Prostate gland (tissue), 2 donors: ENCODE data around the gene MYCBPAP. TPM values are rescaled to one million over a fixed set of nuclear protein-coding genes. Genes with fewer than 3 reads are reported as not detected.

Source experiments
- DNase-seq: peaks from one replicate; pipeline ENCODE4 v3.0.0-alpha.2; 2019; ENCODE audit warnings: low spot score
- H3K27ac ChIP-seq, 2 donors: fragments of 200-600 bp; sonication (generic); 2 replicates each; pipeline ENCODE4 v1.5.1; 2017 to 2019
- H3K27me3 ChIP-seq: fragments of 200-600 bp; sonication (generic); replicated peaks from 2 replicates; pipeline ENCODE4 v1.5.1; 2019; ENCODE audit not compliant: insufficient read depth
- H3K36me3 ChIP-seq, 2 donors: fragments of 200-600 bp; sonication (generic); 1 replicate in 1 of 2; 2 replicates in 1 of 2; pipeline versions ENCODE4 v1.5.1 to v1.8.1; 2017 to 2019
- H3K4me1 ChIP-seq: fragments of 200-600 bp; sonication (generic); replicated peaks from 2 replicates; pipeline ENCODE4 v1.5.1; 2019
- H3K4me3 ChIP-seq, 2 donors: fragments of 200-600 bp; sonication (generic); 2 replicates each; pipeline ENCODE4 v1.5.1; 2017 to 2019
- H3K9me3 ChIP-seq: fragments of 200-600 bp; sonication (generic); 2 replicates; pipeline ENCODE4 v1.5.1; 2017
- CTCF ChIP-seq, 4 experiments: fragments of 200-600 bp in 2 of 4; fragments of 450-650 bp in 2 of 4; sonication (generic) in 2 of 4; IDR thresholded peaks; 1 replicate in 3 of 4; 2 replicates in 1 of 4; pipeline ENCODE4 v1.5.1; 2016 to 2019; ENCODE audit warnings: antibody characterized with exemption in 4 of 4, mild to moderate bottlenecking in 2 of 4, moderate library complexity in 2 of 4
- POLR2A ChIP-seq: fragments of 450-650 bp; IDR thresholded peaks from one replicate; pipeline ENCODE4 v1.6.1; 2016; ENCODE audit warnings: antibody characterized with exemption, mild to moderate bottlenecking
- POLR2AphosphoS5 ChIP-seq: sonication (generic); formaldehyde crosslinking; IDR thresholded peaks from one replicate; pipeline ENCODE4 v1.6.1; 2017; ENCODE audit warnings: antibody characterized with exemption
- WGBS: methylation state at CpG from one replicate; pipeline ENCODE4 v1.1.5; 2018; 5-methylcytosine and 5-hydroxymethylcytosine counted together
- intact Hi-C: fragments of 100-400 bp; cut with DNase I; formaldehyde crosslinking; loops from one replicate; pipeline ENCODE4 v1.14.2; 2022
- total RNA-seq, 2 donors: library from RNA; depleted of rRNA; stranded (reverse); fragments of >200 nt; gene quantifications; one replicate each; pipeline ENCODE4 v1.1.0, GENCODE V29; 2016

Gene MYCBPAP
- total RNA-seq, 2 donors from 2014 or later: 0.14 to 12.6 TPM

DNA sequence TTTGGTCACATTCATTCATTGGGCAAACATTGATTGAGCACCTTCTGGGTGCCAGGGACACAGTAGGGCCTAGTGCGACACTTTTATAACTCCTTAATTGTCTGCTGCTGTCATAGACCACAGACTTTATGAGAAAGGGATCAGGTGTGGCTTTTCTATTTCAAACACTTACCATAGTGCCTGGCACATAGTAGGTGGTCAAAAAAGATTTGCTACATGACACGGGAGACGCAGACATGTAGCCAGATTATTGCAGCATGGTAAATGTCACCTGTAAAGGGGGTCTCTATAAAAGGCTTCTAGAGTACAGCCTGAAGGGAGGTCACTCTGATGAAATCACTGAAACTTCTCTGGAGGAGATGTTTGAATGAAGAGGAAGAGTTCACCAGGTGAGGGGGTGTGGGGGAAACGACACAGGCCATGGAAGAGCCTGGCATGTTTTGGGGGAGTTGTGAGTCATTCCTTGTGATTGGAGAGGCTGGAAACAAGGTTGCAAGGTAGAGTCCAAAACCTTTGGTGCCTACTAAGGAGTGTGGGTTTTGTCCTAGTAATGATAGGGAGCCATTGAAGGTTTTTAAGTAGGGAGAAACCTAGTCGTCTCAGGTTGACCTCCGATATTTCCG, 28.0 kb upstream of the MYCBPAP start:
- intact Hi-C loops: loop anchor here (5.0 kb wide), 2 partner anchors 207 to 362 kb away; no protein-coding TSS in a partner anchor
- Histone ChIP-seq H3K27ac (peak overlapping the region; percentile 80 to 82), H3K9me3 (no peaks in the 10 kb centered on the region), H3K36me3 (peaks cover 0 to 6% of the 10 kb centered on the region in 2 donors), H3K4me1 (peaks cover 6% of the 10 kb centered on the region), H3K27me3 (no peaks in the 10 kb centered on the region), H3K4me3 (no peak overlapping the region)
- DNase-seq: no peak
- WGBS: 83% methylated on average over 7 of the region's 7 CpGs
- TF ChIP-seq POLR2AphosphoS5 (no peak), CTCF (IDR thresholded peaks at IDR 0.05) (no peak), POLR2A (no peak)

- H3K27ac ChIP-seq: no peak overlapping the region
Measured at GRCh38 chr17:50480854-50481490, 27.3 kb upstream of the MYCBPAP start.

GRCh38 chr17:50481648-50482047, 26.6 kb upstream of the MYCBPAP start:
- H3K4me3 ChIP-seq: no peak overlapping the region

More at GRCh38 chr17:50480854-50481490, 27.3 kb upstream of the MYCBPAP start:
- WGBS: 88% methylated on average over 2 of the region's 2 CpGs
- no peak for DNase-seq
- H3K9me3 ChIP-seq: no peaks in the 10 kb centered on the region
- peaks cover 0 to 8% of the 10 kb centered on the region in 2 donors for H3K36me3 ChIP-seq
- H3K27me3 ChIP-seq: no peaks in the 10 kb centered on the region
- intact Hi-C loops: loop anchor here (5.0 kb wide), 2 partner anchors 206 to 361 kb away; no protein-coding TSS in a partner anchor
- H3K4me3 ChIP-seq: no peak overlapping the region
- TF ChIP-seq CTCF (IDR thresholded peaks at IDR 0.05) (no peak), POLR2AphosphoS5 (no peak), POLR2A (no peak)
- H3K4me1 ChIP-seq: peaks cover 6% of the 10 kb centered on the region

DNA sequence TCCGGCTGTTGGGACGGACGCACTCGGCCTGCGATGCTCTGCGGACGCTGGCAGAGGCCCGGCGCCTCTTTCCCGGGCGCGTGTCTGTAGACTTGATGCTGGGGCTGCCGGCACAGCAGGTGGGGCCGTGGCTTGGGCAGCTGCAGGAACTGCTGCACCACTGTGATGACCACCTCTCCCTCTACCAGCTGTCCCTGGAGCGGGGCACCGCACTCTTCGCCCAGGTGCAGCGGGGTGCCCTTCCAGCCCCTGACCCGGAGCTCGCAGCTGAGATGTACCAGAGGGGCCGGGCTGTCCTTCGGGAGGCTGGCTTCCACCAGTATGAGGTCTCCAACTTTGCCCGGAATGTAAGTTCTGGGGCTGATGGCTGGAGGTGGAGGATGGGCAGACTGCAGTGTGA, 26.1 kb upstream of the MYCBPAP start:
- H3K27ac ChIP-seq: peak overlapping the region; percentile 70 to 76
- no peak for TF ChIP-seq POLR2AphosphoS5
- no peak for TF ChIP-seq POLR2A
- TF ChIP-seq CTCF (IDR thresholded peaks at IDR 0.05): no peak
- intact Hi-C loops: loop anchor here (1.0 to 5.0 kb wide), 3 partner anchors 60 to 360 kb away; no protein-coding TSS in a partner anchor
- no peaks in the 10 kb centered on the region for H3K27me3 ChIP-seq
- peaks cover 6% of the 10 kb centered on the region for H3K4me1 ChIP-seq
- no peak overlapping the region for H3K4me3 ChIP-seq
- 87% methylated on average over 23 of the region's 23 CpGs for WGBS
- H3K9me3 ChIP-seq: no peaks in the 10 kb centered on the region
- DNase-seq: no peak
- H3K36me3 ChIP-seq: peaks cover 0 to 8% of the 10 kb centered on the region in 2 donors

More at GRCh38 chr17:50481648-50482047, 26.6 kb upstream of the MYCBPAP start:
- H3K27ac ChIP-seq: no peak overlapping the region
- peaks cover 6% of the 10 kb centered on the region for H3K4me1 ChIP-seq
- DNase-seq: no peak
- TF ChIP-seq CTCF (IDR thresholded peaks at IDR 0.05) (no peak), POLR2AphosphoS5 (no peak)
- intact Hi-C loops: loop anchor here (1.0 to 5.0 kb wide), 3 partner anchors 61 to 361 kb away; no protein-coding TSS in a partner anchor
- no peaks in the 10 kb centered on the region for H3K9me3 ChIP-seq
- H3K36me3 ChIP-seq: peaks cover 0 to 8% of the 10 kb centered on the region in 2 donors
- no peaks in the 10 kb centered on the region for H3K27me3 ChIP-seq
- 82% methylated on average over 4 of the region's 4 CpGs for WGBS
